ENCODE measurements around the gene ADAMTS17.

DNA sequence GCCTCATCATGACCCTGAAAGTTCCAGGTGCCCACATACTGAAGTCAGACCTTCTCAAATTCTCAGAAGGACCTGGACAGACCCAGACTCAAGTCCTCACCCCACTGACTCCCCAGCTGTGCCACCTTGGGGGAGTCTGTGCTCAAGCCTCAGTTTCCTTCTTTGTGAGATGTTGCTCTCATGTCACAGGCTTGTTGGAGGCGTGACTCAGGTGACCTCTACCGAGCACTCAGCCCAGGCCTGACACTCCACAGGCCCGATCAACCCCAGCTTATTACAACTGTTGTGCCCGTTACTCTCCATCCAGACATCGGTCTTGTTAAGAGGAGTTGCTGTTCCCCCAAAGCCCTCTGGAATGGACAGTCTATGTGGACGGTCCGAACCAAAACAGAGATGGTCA, 332.4 kb downstream of the ADAMTS17 start:
- TF ChIP-seq, protein P1, sequence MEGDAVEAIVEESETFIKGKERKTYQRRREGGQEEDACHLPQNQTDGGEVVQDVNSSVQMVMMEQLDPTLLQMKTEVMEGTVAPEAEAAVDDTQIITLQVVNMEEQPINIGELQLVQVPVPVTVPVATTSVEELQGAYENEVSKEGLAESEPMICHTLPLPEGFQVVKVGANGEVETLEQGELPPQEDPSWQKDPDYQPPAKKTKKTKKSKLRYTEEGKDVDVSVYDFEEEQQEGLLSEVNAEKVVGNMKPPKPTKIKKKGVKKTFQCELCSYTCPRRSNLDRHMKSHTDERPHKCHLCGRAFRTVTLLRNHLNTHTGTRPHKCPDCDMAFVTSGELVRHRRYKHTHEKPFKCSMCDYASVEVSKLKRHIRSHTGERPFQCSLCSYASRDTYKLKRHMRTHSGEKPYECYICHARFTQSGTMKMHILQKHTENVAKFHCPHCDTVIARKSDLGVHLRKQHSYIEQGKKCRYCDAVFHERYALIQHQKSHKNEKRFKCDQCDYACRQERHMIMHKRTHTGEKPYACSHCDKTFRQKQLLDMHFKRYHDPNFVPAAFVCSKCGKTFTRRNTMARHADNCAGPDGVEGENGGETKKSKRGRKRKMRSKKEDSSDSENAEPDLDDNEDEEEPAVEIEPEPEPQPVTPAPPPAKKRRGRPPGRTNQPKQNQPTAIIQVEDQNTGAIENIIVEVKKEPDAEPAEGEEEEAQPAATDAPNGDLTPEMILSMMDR (IDR thresholded peaks at IDR 0.05; ENCODE audit: low read depth, low read length, poor library complexity, severe bottlenecking): no peak
- no peak for TF ChIP-seq EZH2phosphoT487 (IDR thresholded peaks at IDR 0.05; ENCODE audit: borderline replicate concordance, low read length)

Measured in DOHH2 (cell line).